Measurements from ENCODE around the gene SGPP2. TPM values are rescaled to one million over a fixed set of nuclear protein-coding genes. Genes with fewer than 3 reads are reported as not detected.

Gene SGPP2
- total RNA-seq, 1 experiment from 2014 or later = 0.57 TPM

GRCh38 chr2:222447131-222447530, 22.8 kb downstream of the SGPP2 start:
- POLR2A ChIA-PET (ENCODE audit: unreplicated experiment) = interaction anchor here (0.6 kb wide), 1 partner anchor 17 kb away, joined by 3 read pairs; no protein-coding TSS in a partner anchor
- Histone ChIP-seq H3K4me3 (no peak overlapping the region), H4K20me1 (ENCODE audit: insufficient read depth) (no peaks in the 10 kb centered on the region), H3K9me2 (ENCODE audit: insufficient read depth) (no peaks in the 10 kb centered on the region), H2AFZ (no peak overlapping the region), H3K9me3 (ENCODE audit: insufficient read depth, low read depth) (0 out of 2 replicates have a peak, but pooled peaks cover under 1% of the 10 kb centered on the region), H3K27me3 (ENCODE audit: insufficient read depth, low read depth) (no peaks in the 10 kb centered on the region), H3F3A (ENCODE audit: insufficient read depth, low read depth) (no peaks in the 10 kb centered on the region), H3K36me3 (ENCODE audit: low read depth) (no peaks in the 10 kb centered on the region), H3K27ac (no peak overlapping the region), H3K4me2 (no peak overlapping the region), H3K79me2 (ENCODE audit: low read depth) (no peaks in the 10 kb centered on the region), H3K4me1 (replicated peaks; ENCODE audit: insufficient read depth) (no peaks in the 10 kb centered on the region)
- BruUV-seq (replicated peaks) = no TSS peak
- CTCF ChIA-PET = interaction anchor here (0.9 kb wide), 1 partner anchor 104 kb away, joined by 3 read pairs; no protein-coding TSS in a partner anchor
- DNase-seq = no peak
- intact Hi-C loops (cut with micrococcal nuclease; ENCODE audit: unreplicated experiment) = no loop called here
- TF ChIP-seq CTCF (conservative IDR thresholded peaks at IDR 0.05) = no peak
- TF ChIP-seq EZH2 (IDR thresholded peaks at IDR 0.05; ENCODE audit: low read depth) = no peak

GRCh38 chr2:222448748-222449181, 24.4 kb downstream of the SGPP2 start:
- H3K4me1 ChIP-seq (replicated peaks; ENCODE audit: insufficient read depth) = no peaks in the 10 kb centered on the region
- no peak overlapping the region for H2AFZ ChIP-seq
- POLR2A ChIA-PET (ENCODE audit: unreplicated experiment) = no interaction called here
- TF ChIP-seq EZH2 (IDR thresholded peaks at IDR 0.05; ENCODE audit: low read depth) (no peak), CTCF (conservative IDR thresholded peaks at IDR 0.05) (no peak)
- DNase-seq = no peak
- H3K27ac ChIP-seq = no peak overlapping the region
- H3K9me2 ChIP-seq (ENCODE audit: insufficient read depth) = no peaks in the 10 kb centered on the region
- BruUV-seq (replicated peaks) = no TSS peak
- no peaks in the 10 kb centered on the region for H3K9me3 ChIP-seq (ENCODE audit: insufficient read depth, low read depth)
- no peaks in the 10 kb centered on the region for H4K20me1 ChIP-seq (ENCODE audit: insufficient read depth)
- H3K27me3 ChIP-seq (ENCODE audit: insufficient read depth, low read depth) = no peaks in the 10 kb centered on the region
- H3K4me3 ChIP-seq = no peak overlapping the region
- no peaks in the 10 kb centered on the region for H3K79me2 ChIP-seq (ENCODE audit: low read depth)
- H3K4me2 ChIP-seq = no peak overlapping the region
- intact Hi-C loops (cut with micrococcal nuclease; ENCODE audit: unreplicated experiment) = no loop called here
- H3K36me3 ChIP-seq (ENCODE audit: low read depth) = no peaks in the 10 kb centered on the region
- CTCF ChIA-PET = interaction anchor here (0.6 kb wide), 1 partner anchor 22 kb away, joined by 4 read pairs; no protein-coding TSS in a partner anchor
- H3F3A ChIP-seq (ENCODE audit: insufficient read depth, low read depth) = no peaks in the 10 kb centered on the region

GRCh38 chr2:222450021-222450420, 25.7 kb downstream of the SGPP2 start:
- DNase-seq = no peak
- CTCF ChIA-PET = no interaction called here
- Histone ChIP-seq H3K79me2 (ENCODE audit: low read depth) (no peaks in the 10 kb centered on the region), H3F3A (ENCODE audit: insufficient read depth, low read depth) (no peaks in the 10 kb centered on the region), H3K27me3 (ENCODE audit: insufficient read depth, low read depth) (no peaks in the 10 kb centered on the region), H3K9me3 (ENCODE audit: insufficient read depth, low read depth) (no peaks in the 10 kb centered on the region), H3K36me3 (ENCODE audit: low read depth) (no peaks in the 10 kb centered on the region), H3K4me1 (replicated peaks; ENCODE audit: insufficient read depth) (no peaks in the 10 kb centered on the region), H3K27ac (no peak overlapping the region), H3K4me3 (no peak overlapping the region), H2AFZ (no peak overlapping the region), H4K20me1 (ENCODE audit: insufficient read depth) (no peaks in the 10 kb centered on the region), H3K4me2 (no peak overlapping the region), H3K9me2 (ENCODE audit: insufficient read depth) (no peaks in the 10 kb centered on the region)
- TF ChIP-seq EZH2 (IDR thresholded peaks at IDR 0.05; ENCODE audit: low read depth) = no peak
- no peak for TF ChIP-seq CTCF (conservative IDR thresholded peaks at IDR 0.05)
- BruUV-seq (replicated peaks) = no TSS peak
- POLR2A ChIA-PET (ENCODE audit: unreplicated experiment) = no interaction called here
- intact Hi-C loops (cut with micrococcal nuclease; ENCODE audit: unreplicated experiment) = no loop called here

Data from PC-9 (cell line).